Keratinocyte (primary cell): ENCODE data around the gene CCNYL1. TPM values are rescaled to one million over a fixed set of nuclear protein-coding genes. Genes with fewer than 3 reads are reported as not detected.
A peak's percentile ranks its signal among the peaks of the same experiment; 100 is the strongest.

ENCODE experiments used
- DNase-seq: peaks from one replicate; pipeline ENCODE4 v3.0.0-alpha.2; 2011; ENCODE audit warnings: low read depth, missing footprints, low spot score
- FAIRE-seq: peaks from 2 replicates; lab custom pipeline; 2011; peaks lifted over from hg19 to GRCh38; lab: Jason Lieb, UNC
- H2AFZ ChIP-seq: 2 replicates; pipeline ENCODE4 v1.6.0; 2012; ENCODE audit warnings: low read length, control low read depth, inconsistent platforms; ENCODE audit not compliant: control insufficient read depth
- H3K27ac ChIP-seq: 2 replicates; pipeline ENCODE4 v1.5.1; 2011; ENCODE audit warnings: low read length; ENCODE audit not compliant: control insufficient read depth, insufficient read depth
- H3K27me3 ChIP-seq: 3 replicates; pipeline ENCODE4 v1.6.0; 2011; ENCODE audit warnings: low read length; ENCODE audit not compliant: control insufficient read depth, insufficient read depth; ENCODE audit errors: extremely low read depth
- H3K36me3 ChIP-seq, 2 experiments: 2 replicates in 1 of 2; 3 replicates in 1 of 2; pipeline ENCODE4 v1.5.1; 2011; ENCODE audit warnings: low read length in 2 of 2, mild to moderate bottlenecking in 1 of 2; ENCODE audit not compliant: control insufficient read depth in 2 of 2, insufficient read depth in 2 of 2; ENCODE audit errors: extremely low read depth in 1 of 2
- H3K4me1 ChIP-seq: 3 replicates; pipeline ENCODE4 v1.5.1; 2011; ENCODE audit warnings: low read length; ENCODE audit not compliant: control insufficient read depth, insufficient read depth; ENCODE audit errors: extremely low read depth
- H3K4me2 ChIP-seq: 3 replicates; pipeline ENCODE4 v1.6.0; 2011; ENCODE audit warnings: low read depth, low read length; ENCODE audit not compliant: control insufficient read depth, insufficient read depth; ENCODE audit errors: extremely low read depth
- H3K4me3 ChIP-seq, 3 experiments: fragments of 200-600 bp in 1 of 3; sonication (generic) in 1 of 3; 2 replicates in 2 of 3; 3 replicates in 1 of 3; pipeline ENCODE4 v1.5.1; 2011 to 2016; ENCODE audit warnings: low read length in 3 of 3, mild to moderate bottlenecking in 3 of 3, control low read depth in 2 of 3, inconsistent platforms in 1 of 3, low read depth in 1 of 3, mixed read lengths in 1 of 3, mixed run types in 1 of 3, moderate library complexity in 1 of 3; ENCODE audit not compliant: control insufficient read depth in 2 of 3, insufficient read depth in 2 of 3; ENCODE audit errors: extremely low read depth in 1 of 3
- H3K79me2 ChIP-seq: 2 replicates; pipeline ENCODE4 v1.6.0; 2012; ENCODE audit warnings: low read length; ENCODE audit not compliant: control insufficient read depth, insufficient read depth
- H3K9ac ChIP-seq: 3 replicates; pipeline ENCODE4 v1.6.0; 2011; ENCODE audit warnings: low read length; ENCODE audit not compliant: control insufficient read depth, insufficient read depth; ENCODE audit errors: extremely low read depth
- H3K9me1 ChIP-seq: 3 replicates; pipeline ENCODE4 v1.6.0; 2011; ENCODE audit warnings: low read length; ENCODE audit not compliant: control insufficient read depth, insufficient read depth; ENCODE audit errors: extremely low read depth
- H3K9me3 ChIP-seq: 2 replicates; pipeline ENCODE4 v1.5.1; 2012; ENCODE audit warnings: low read depth, low read length; ENCODE audit not compliant: control insufficient read depth
- H4K20me1 ChIP-seq: 3 replicates; pipeline ENCODE4 v1.6.0; 2011; ENCODE audit warnings: low read length; ENCODE audit not compliant: control insufficient read depth, insufficient read depth; ENCODE audit errors: extremely low read depth
- EZH2 ChIP-seq: IDR thresholded peaks from one replicate; pipeline ENCODE4 v1.6.1; 2012; ENCODE audit warnings: inconsistent platforms, mild to moderate bottlenecking, low read length, moderate library complexity
- dilution Hi-C: fragments of 300-500 bp; cut with MboI; formaldehyde crosslinking; loops from one replicate; pipeline ENCODE4 v1.7.0; 2020; ENCODE audit warnings: low sequenced_read_pairs; ENCODE audit not compliant: extremely low pct_ligation_motif_present
- polyA plus RNA-seq, 5 experiments: library from polyadenylated mRNA; depleted of rRNA in 3 of 5; stranded (reverse) in 3 of 5; stranded (forward) in 1 of 5; unstranded in 1 of 5; fragments of >200 nt; gene quantifications; 1 replicate in 1 of 5; 2 replicates in 3 of 5; 3 replicates in 1 of 5; pipeline versions ENCODE4 v1.2.1 to v1.2.3, GENCODE V29; 2011 to 2012; ENCODE audit warnings: missing spikeins in 2 of 5, low read depth in 1 of 5, low replicate concordance in 1 of 5
- TF ChIP-seq, protein P1 (sequence below), 3 experiments: IDR thresholded peaks in 1 of 3; conservative IDR thresholded peaks in 1 of 3; optimal IDR thresholded peaks in 1 of 3; 2 replicates in 2 of 3; 3 replicates in 1 of 3; pipeline versions ENCODE3 to v1.5.1; 2011; ENCODE audit warnings: low read length in 3 of 3, mild to moderate bottlenecking in 3 of 3, moderate library complexity in 2 of 3, control low read depth in 1 of 3, inconsistent platforms in 1 of 3; ENCODE audit not compliant: insufficient read depth in 2 of 3; ENCODE audit errors: extremely low read depth in 1 of 3

CCNYL1 gene
- polyA plus RNA-seq, 1 donor (not counting 4 experiments of a cell fraction or from before 2014, with no cell fraction given): 29.9 TPM

DNA sequence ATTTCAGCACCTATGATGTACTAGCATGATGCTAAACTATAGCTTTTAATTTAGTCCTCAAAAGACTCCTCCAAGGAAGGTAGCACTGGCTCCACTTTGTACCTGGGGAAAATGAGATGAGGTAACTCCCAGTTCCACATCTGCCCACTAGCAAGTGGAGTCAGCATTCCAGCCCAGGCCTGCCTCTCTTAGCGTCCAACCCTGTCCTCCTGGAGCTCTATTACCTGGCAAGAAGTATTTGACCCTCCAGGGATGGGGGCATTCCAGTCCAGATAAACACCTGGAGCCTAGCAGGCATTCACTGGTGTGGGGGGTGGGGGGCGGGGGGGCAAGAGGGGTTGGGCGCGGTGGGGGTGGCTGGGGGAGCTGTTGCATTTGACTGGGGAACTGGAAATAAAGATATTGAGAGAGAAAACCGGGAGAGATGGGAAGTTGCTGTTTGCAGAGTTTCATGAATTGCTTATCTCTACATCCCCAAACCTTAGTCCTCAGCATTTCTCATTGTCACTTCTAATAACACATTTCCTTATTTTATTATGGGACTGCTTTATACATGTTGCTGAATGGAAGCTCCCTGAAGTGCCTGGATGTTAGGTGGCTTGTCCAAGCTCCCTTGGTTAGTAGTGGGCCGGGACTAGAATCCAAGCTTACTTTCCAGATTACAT, 80.3 kb downstream of the CCNYL1 start:
- TF ChIP-seq, protein P1, sequence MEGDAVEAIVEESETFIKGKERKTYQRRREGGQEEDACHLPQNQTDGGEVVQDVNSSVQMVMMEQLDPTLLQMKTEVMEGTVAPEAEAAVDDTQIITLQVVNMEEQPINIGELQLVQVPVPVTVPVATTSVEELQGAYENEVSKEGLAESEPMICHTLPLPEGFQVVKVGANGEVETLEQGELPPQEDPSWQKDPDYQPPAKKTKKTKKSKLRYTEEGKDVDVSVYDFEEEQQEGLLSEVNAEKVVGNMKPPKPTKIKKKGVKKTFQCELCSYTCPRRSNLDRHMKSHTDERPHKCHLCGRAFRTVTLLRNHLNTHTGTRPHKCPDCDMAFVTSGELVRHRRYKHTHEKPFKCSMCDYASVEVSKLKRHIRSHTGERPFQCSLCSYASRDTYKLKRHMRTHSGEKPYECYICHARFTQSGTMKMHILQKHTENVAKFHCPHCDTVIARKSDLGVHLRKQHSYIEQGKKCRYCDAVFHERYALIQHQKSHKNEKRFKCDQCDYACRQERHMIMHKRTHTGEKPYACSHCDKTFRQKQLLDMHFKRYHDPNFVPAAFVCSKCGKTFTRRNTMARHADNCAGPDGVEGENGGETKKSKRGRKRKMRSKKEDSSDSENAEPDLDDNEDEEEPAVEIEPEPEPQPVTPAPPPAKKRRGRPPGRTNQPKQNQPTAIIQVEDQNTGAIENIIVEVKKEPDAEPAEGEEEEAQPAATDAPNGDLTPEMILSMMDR (optimal IDR thresholded peaks at IDR 0.05 in 1 of 3, IDR thresholded peaks at IDR 0.05 in 1 of 3, conservative IDR thresholded peaks at IDR 0.05 in 1 of 3; ENCODE audit: extremely low read depth in 1 of 3, insufficient read depth in 2 of 3, low read length in 3 of 3): no peak
- TF ChIP-seq EZH2: no peak
- dilution Hi-C loops: no loop called here
- no peak overlapping the region for H3K9ac ChIP-seq
- peaks cover 24% of the 10 kb centered on the region for H3K4me1 ChIP-seq
- H3K27me3 ChIP-seq: no peaks in the 10 kb centered on the region
- no peak for DNase-seq
- peak overlapping the region; percentile 66 for H3K4me2 ChIP-seq
- H4K20me1 ChIP-seq: no peaks in the 10 kb centered on the region
- H3K36me3 ChIP-seq: no peaks in the 10 kb centered on the region
- H3K27ac ChIP-seq: peak overlapping the region; percentile 47
- no peaks in the 10 kb centered on the region for H3K79me2 ChIP-seq
- H2AFZ ChIP-seq: peak overlapping the region; percentile 69
- no peaks in the 10 kb centered on the region for H3K9me3 ChIP-seq
- peak overlapping the region in 1 of 3 experiments; percentile 32 for H3K4me3 ChIP-seq
- peak; percentile 77 for FAIRE-seq
- H3K9me1 ChIP-seq: no peaks in the 10 kb centered on the region

DNA sequence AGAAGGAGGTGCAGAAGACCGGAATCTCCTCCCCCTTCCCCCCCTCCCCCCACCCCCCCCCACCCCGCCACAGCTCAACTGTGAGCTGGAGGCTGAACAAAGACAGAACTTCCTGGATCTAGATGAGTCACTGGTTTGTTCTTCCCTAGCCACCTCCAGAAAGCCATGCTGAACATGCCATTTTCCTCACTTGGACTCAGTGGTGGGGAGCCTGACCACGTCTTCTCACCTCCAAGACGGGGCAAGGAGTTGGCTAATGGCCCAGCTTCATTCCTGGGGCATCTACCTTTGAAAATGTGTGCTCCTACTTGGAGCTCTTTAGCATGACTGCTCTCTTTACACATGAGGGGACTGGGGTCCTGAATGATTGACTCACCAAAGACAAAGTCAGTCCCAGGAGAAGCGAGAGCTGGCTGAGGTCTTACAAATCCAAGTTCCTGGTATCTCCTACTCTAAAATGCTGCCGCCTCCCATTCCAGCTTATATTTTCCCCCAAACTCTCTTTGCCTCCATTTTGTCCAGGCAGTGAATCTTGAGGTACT, 80.9 kb downstream of the CCNYL1 start:
- peak overlapping the region; percentile 98 for H2AFZ ChIP-seq
- no peaks in the 10 kb centered on the region for H3K9me3 ChIP-seq
- H4K20me1 ChIP-seq: no peaks in the 10 kb centered on the region
- DNase-seq (no peak), FAIRE-seq (peak; percentile 90)
- TF ChIP-seq EZH2: no peak
- TF ChIP-seq, protein P1 (optimal IDR thresholded peaks at IDR 0.05 in 1 of 3, IDR thresholded peaks at IDR 0.05 in 1 of 3, conservative IDR thresholded peaks at IDR 0.05 in 1 of 3; ENCODE audit: extremely low read depth in 1 of 3, insufficient read depth in 2 of 3, low read length in 3 of 3): no peak
- H3K79me2 ChIP-seq: no peaks in the 10 kb centered on the region
- no peak overlapping the region for H3K4me3 ChIP-seq
- dilution Hi-C loops: no loop called here
- peaks cover 24% of the 10 kb centered on the region for H3K4me1 ChIP-seq
- H3K9me1 ChIP-seq: no peaks in the 10 kb centered on the region
- H3K36me3 ChIP-seq: no peaks in the 10 kb centered on the region
- peak overlapping the region; percentile 60 for H3K9ac ChIP-seq
- peak overlapping the region; percentile 77 for H3K4me2 ChIP-seq
- H3K27ac ChIP-seq: peak overlapping the region; percentile 87
- H3K27me3 ChIP-seq: no peaks in the 10 kb centered on the region
